Ishikawa (cell line): Measurements from ENCODE around the gene MAP3K10.

Experiments
- CREB1 ChIP-seq: IDR thresholded peaks from 2 replicates; pipeline ENCODE4 v1.6.1; 2012; ENCODE audit warnings: low read depth
- NFIC ChIP-seq: IDR thresholded peaks from 2 replicates; pipeline ENCODE4 v1.6.1; 2012

DNA sequence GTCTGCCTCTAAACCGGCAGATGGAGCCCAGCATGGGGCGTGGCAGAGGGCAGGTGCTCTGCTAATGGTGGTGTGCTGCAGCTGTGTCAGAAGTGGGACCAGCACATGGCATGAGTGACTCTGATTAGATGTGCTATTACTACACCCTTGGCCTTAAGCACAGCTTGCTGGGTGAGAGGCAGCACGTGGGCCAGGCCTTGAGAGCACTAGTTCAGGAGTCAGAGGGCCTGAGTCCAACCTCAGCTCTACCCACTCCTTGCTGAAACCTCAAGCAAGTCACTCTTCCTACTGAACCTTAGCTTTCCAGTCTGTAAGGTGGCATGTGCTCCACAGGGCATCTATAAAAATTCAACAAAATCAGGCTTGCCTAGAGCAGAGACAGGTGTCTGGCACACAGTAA lies 71.2 kb downstream of the MAP3K10 start:
- TF ChIP-seq NFIC (no peak), CREB1 (no peak)
